Activated T-cell treated with anti-CD3 and anti-CD28 coated beads, Interleukin-2, amount 50 U/mL, for 24 hours (primary cell): ENCODE measurements around the gene KISS1R.
A peak's percentile ranks its signal among the peaks of the same experiment; 100 is the strongest.
"Not testable (repeated sequence)": the region's sequence is repeated elsewhere in the genome, so short reads cannot be mapped to it uniquely, and the experiment has no call there.

ENCODE experiments used
- DNase-seq: peaks from one replicate; pipeline ENCODE4 v3.0.0-alpha.2; 2020
- H3K27ac Mint-ChIP-seq: 2 replicates; pipeline ENCODE4 v1.8.0; 2020; ENCODE audit warnings: mild to moderate bottlenecking, mixed read lengths
- H3K27me3 Mint-ChIP-seq: 2 replicates; pipeline ENCODE4 v1.8.0; 2020; ENCODE audit warnings: mixed read lengths
- H3K36me3 Mint-ChIP-seq: 2 replicates; pipeline ENCODE4 v1.8.0; 2020; ENCODE audit warnings: low read depth, mixed read lengths
- H3K4me1 Mint-ChIP-seq: 2 replicates; pipeline ENCODE4 v1.8.0; 2020; ENCODE audit warnings: low read depth, mixed read lengths
- H3K4me3 Mint-ChIP-seq: 2 replicates; pipeline ENCODE4 v1.8.0; 2020; ENCODE audit warnings: mild to moderate bottlenecking, moderate library complexity, mixed read lengths
- H3K9me3 Mint-ChIP-seq: 2 replicates; pipeline ENCODE4 v1.8.0; 2020; ENCODE audit warnings: mixed read lengths

The KISS1R gene

GRCh38 chr19:889662-890295 lies 27.4 kb upstream of the KISS1R start:
- H3K27ac Mint-ChIP-seq, result peak overlapping the region; percentile 40
- H3K4me3 Mint-ChIP-seq, result peak overlapping the region; percentile 8
- peaks cover 19% of the 10 kb centered on the region for H3K4me1 Mint-ChIP-seq
- no peaks in the 10 kb centered on the region for H3K9me3 Mint-ChIP-seq
- peaks cover 43% of the 10 kb centered on the region for H3K36me3 Mint-ChIP-seq
- no peak for DNase-seq
- no peaks in the 10 kb centered on the region for H3K27me3 Mint-ChIP-seq

DNA sequence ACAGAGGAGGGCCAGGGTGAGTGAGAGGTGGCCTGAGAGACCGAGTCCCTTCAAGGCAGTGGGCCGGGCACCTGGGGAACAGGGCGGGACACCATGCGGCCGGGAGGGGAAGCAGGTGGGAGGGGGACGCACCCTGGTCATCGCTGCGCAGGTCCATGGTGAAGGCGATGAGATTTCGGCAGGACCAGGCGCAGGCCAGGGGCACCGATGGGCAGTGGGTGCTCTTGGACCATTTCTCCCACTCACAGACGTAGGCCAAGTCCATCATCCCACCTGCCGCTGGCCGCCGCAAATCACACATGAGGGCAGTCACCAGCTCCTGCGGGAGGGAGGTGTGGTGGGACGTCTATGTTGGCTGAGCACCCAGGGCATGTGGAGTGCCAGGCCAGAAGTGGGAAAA lies 26.3 kb upstream of the KISS1R start:
- no peaks in the 10 kb centered on the region for H3K27me3 Mint-ChIP-seq
- H3K36me3 Mint-ChIP-seq, result peaks cover 37% of the 10 kb centered on the region
- DNase-seq, result no peak
- H3K9me3 Mint-ChIP-seq, result no peaks in the 10 kb centered on the region
- H3K4me1 Mint-ChIP-seq, result peaks cover 19% of the 10 kb centered on the region
- H3K27ac Mint-ChIP-seq, result peak overlapping the region; percentile 79
- peak overlapping the region; percentile 67 for H3K4me3 Mint-ChIP-seq

- peak overlapping the region; percentile 85 for H3K4me3 Mint-ChIP-seq
Measured at GRCh38 chr19:891421-892200, 25.5 kb upstream of the KISS1R start.

GRCh38 chr19:892243-892893 lies 24.8 kb upstream of the KISS1R start:
- DNase-seq, result no peak
- H3K4me1 Mint-ChIP-seq, result peaks cover 19% of the 10 kb centered on the region
- no peaks in the 10 kb centered on the region for H3K9me3 Mint-ChIP-seq
- H3K36me3 Mint-ChIP-seq, result peaks cover 39% of the 10 kb centered on the region
- peak overlapping the region; percentile 85 for H3K4me3 Mint-ChIP-seq
- peak overlapping the region; percentile 89 for H3K27ac Mint-ChIP-seq
- H3K27me3 Mint-ChIP-seq, result no peaks in the 10 kb centered on the region

More at GRCh38 chr19:891421-892200, 25.5 kb upstream of the KISS1R start:
- not testable (repeated sequence) for DNase-seq, H3K27me3 Mint-ChIP-seq, H3K9me3 Mint-ChIP-seq
- Mint-ChIP-seq H3K4me1 (peaks cover 19% of the 10 kb centered on the region), H3K27ac (peak overlapping the region; percentile 89), H3K36me3 (peaks cover 38% of the 10 kb centered on the region)

- peaks cover 41% of the 10 kb centered on the region for H3K36me3 Mint-ChIP-seq
- H3K4me3 Mint-ChIP-seq, result peak within 1 kb of the TSS; percentile 85
- H3K27me3 Mint-ChIP-seq, result no peaks in the 10 kb centered on the region
- no peaks in the 10 kb centered on the region for H3K9me3 Mint-ChIP-seq
- DNase-seq, result peak; percentile 91
- peak within 1 kb of the TSS; percentile 100 for H3K27ac Mint-ChIP-seq
- peaks cover 19% of the 10 kb centered on the region for H3K4me1 Mint-ChIP-seq
Measured at GRCh38 chr19:892894-893689, 24.0 kb upstream of the KISS1R start, which contains the start of the genes MED16 and RNU6-9. TSS of gene MED16 (minus strand) at chr19:893187. CDS start at chr19:891131, 2,056 bp downstream. TSS of gene RNU6-9 (plus strand) at chr19:893484.

DNA sequence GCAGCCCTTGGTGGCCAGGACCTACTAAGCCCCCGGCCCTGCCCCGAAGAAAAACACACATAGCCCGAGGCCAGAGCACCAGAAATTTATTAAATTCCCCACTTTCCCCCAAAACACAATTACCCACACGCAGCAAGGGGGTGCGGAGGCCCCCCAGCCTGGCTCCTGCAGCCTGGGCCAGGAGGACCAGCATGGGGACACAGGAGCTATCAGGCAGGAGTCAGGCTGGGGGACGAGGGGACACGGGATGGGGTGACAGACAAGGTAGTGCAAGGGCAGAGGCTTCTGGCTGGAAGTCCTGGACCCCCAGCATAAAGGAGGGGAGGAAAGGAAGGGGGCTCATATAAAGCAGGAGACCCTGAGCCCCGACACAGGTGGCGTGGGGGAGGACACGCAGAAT lies 20.7 kb upstream of the KISS1R start:
- no peak for DNase-seq
- peaks cover 46% of the 10 kb centered on the region for H3K36me3 Mint-ChIP-seq
- H3K9me3 Mint-ChIP-seq, result no peaks in the 10 kb centered on the region
- H3K27me3 Mint-ChIP-seq, result no peaks in the 10 kb centered on the region
- peaks cover 17% of the 10 kb centered on the region for H3K4me1 Mint-ChIP-seq
- no peak overlapping the region for H3K4me3 Mint-ChIP-seq
- peak overlapping the region; percentile 29 for H3K27ac Mint-ChIP-seq

DNA sequence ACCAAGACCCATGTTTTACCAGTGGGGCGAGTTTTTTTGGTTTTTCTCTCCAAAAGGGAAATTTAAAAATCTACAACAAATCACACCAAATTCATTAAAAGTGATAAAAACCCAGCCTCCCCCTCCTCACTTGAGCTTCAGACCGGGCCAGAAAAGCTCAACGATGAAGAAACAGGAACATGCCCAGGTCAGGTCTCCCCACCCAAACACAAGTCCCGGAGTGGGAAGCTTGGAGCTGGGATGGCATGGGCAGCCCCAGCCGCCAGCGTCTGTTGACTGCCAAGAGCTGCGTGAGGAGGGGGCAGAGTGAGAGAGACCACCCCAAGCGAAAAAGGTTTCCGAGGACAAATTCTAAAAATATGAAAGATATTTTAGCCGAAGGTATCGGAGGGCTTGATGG lies 20.1 kb upstream of the KISS1R start:
- Mint-ChIP-seq H3K27ac (peak overlapping the region; percentile 29), H3K4me3 (no peak overlapping the region), H3K36me3 (peaks cover 50% of the 10 kb centered on the region), H3K4me1 (peaks cover 18% of the 10 kb centered on the region), H3K27me3 (no peaks in the 10 kb centered on the region), H3K9me3 (no peaks in the 10 kb centered on the region)
- no peak for DNase-seq

- H3K4me1 Mint-ChIP-seq, result peaks cover 18% of the 10 kb centered on the region
- peaks cover 54% of the 10 kb centered on the region for H3K36me3 Mint-ChIP-seq
- H3K27ac Mint-ChIP-seq, result no peak overlapping the region
- no peaks in the 10 kb centered on the region for H3K9me3 Mint-ChIP-seq
- no peaks in the 10 kb centered on the region for H3K27me3 Mint-ChIP-seq
- DNase-seq, result no peak
- no peak overlapping the region for H3K4me3 Mint-ChIP-seq
Measured at GRCh38 chr19:897442-898039, 19.6 kb upstream of the KISS1R start.

DNA sequence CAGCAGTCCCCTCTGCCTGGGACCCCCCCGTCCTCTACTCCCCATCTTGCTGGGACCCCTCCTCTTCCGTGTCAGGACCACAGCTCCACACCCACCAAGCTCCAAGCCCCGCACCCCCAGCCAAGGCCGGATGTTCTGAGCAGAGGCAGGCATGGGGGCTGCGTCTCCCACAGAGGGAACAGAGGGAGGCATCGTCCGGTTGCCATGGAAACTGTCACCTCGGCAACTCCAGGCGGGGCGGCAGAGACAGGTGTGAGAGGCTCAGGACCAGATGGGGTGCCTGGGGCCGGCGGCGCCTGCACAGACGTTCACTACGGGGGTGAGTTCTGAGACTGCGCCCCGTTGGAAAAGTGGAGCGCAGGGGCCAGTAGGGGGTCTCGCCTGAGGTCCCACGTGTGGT lies 18.5 kb upstream of the KISS1R start:
- no peaks in the 10 kb centered on the region for H3K9me3 Mint-ChIP-seq
- peaks cover 12% of the 10 kb centered on the region for H3K4me1 Mint-ChIP-seq
- DNase-seq, result no peak
- H3K4me3 Mint-ChIP-seq, result no peak overlapping the region
- H3K36me3 Mint-ChIP-seq, result peaks cover 58% of the 10 kb centered on the region
- H3K27ac Mint-ChIP-seq, result no peak overlapping the region
- H3K27me3 Mint-ChIP-seq, result no peaks in the 10 kb centered on the region

GRCh38 chr19:899336-900042 lies 17.6 kb upstream of the KISS1R start:
- Mint-ChIP-seq H3K4me3 (no peak overlapping the region), H3K27ac (no peak overlapping the region), H3K36me3 (peaks cover 64% of the 10 kb centered on the region), H3K27me3 (no peaks in the 10 kb centered on the region), H3K4me1 (peaks cover 16% of the 10 kb centered on the region), H3K9me3 (no peaks in the 10 kb centered on the region)
- no peak for DNase-seq

DNA sequence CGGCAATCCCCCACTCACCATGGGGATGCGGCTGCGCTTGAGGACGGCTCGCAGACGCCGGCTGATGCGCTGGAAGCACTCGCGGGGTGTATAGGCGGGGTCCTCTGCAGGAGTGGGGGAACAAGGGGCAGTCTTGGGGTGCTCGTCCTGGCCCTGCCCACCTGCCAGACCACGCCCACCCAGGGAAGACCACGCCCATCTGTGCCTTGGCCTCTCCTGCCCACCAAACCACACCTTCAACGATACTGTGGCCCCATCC lies 17.2 kb upstream of the KISS1R start:
- Mint-ChIP-seq H3K27me3 (no peaks in the 10 kb centered on the region), H3K4me3 (no peak overlapping the region), H3K27ac (no peak overlapping the region), H3K36me3 (peaks cover 67% of the 10 kb centered on the region), H3K9me3 (no peaks in the 10 kb centered on the region), H3K4me1 (peaks cover 19% of the 10 kb centered on the region)
- no peak for DNase-seq

GRCh38 chr19:900302-901111 lies 16.6 kb upstream of the KISS1R start:
- no peak overlapping the region for H3K27ac Mint-ChIP-seq
- peaks cover 19% of the 10 kb centered on the region for H3K4me1 Mint-ChIP-seq
- peaks cover 67% of the 10 kb centered on the region for H3K36me3 Mint-ChIP-seq
- no peak for DNase-seq
- no peaks in the 10 kb centered on the region for H3K27me3 Mint-ChIP-seq
- H3K4me3 Mint-ChIP-seq, result no peak overlapping the region
- H3K9me3 Mint-ChIP-seq, result no peaks in the 10 kb centered on the region
